DMS53 treated with DMSO at 0.1 percent for 48 hours (cell line): ENCODE data around the gene DLL4.

Experiments used
- DNase-seq: peaks from one replicate; lab custom pipeline; 2025; ENCODE audit not compliant: unreplicated experiment; lab: John Stamatoyannopoulos, UW

Gene DLL4

DNA sequence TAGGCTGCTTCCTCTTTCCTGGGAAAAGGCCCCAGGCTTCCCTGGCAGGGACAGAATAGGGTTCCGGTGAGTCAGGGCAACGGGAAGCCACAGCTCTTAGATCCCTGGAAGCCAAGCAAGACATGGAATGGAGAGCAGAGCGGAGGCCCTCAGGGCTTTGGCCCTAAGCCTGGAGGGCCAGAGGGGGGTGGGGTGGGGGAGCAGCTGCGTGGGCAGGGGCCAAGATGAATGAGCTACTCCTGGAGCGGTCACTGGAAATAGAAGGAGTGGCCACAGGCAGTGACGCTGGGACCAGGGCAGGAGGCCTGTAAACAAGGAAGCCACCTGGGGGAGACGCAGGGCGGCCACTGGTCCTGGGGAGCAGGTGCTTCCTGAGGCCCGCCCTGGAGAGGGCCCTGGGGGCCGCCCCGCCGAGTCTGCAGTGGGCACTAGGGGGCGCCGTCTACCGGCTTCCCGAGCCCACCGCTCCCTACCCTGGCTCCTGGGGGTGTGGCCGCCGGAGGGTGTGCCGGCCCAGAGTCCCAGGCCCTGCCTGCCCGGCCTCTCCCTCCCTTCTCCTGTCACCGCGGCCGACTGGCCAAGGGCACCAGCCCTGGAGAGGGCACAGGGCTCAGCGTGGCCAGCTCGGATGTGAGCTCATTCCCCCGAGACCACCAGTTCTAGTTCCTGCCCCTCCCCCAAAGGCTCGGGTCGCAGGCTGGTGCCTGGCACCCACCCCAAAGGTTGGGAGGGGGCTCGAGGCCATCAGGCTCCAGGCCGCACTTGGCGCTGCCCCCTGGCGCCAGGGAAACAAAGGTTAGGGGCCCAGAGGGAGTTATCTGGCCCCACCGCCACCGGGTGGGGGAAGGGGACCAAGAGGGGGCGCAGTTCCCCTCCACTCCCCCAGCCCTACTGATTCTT is 22.8 kb upstream of the DLL4 start:
- peak; percentile 89 for DNase-seq

DNA sequence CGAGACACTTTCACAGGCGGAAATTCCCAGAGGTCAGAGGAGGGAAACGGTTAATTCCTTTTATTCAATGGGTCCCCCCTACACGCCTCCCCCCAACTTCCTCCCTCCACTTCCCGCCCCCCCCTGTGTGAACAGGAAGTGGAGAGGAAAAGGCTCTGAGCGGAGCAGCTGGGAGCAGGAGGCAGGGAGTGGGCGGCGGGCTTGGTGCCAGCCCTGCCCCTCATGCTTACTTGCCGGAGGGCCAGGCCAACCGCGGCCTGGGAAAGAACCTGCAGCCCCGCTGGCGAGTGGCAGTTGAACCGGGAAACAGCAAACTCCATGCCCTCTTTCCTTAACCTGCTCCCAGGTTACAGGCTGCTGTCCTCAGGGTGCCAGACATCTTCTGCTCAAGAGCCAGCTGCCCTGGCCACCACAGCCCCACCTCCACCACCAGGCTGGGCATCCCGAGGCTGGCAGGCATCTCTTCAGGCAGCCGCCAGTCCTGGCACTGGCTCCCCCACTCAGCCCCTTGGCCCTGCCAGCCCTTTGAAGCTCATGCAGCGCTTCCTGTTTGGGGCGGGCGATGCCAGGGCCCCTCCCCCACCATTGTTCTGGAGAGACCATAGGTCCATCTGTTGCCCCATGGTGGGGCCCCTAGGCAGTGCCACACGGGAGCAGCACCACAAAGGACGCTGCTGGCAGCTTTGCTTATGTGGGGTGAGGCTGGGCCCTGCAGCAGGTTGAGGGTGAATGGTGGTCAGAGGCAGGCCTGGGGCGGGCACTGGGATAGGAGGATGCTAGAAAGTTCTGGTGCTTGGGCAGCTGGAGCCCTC is 21.9 kb upstream of the DLL4 start:
- DNase-seq = peak; percentile 80

DNA sequence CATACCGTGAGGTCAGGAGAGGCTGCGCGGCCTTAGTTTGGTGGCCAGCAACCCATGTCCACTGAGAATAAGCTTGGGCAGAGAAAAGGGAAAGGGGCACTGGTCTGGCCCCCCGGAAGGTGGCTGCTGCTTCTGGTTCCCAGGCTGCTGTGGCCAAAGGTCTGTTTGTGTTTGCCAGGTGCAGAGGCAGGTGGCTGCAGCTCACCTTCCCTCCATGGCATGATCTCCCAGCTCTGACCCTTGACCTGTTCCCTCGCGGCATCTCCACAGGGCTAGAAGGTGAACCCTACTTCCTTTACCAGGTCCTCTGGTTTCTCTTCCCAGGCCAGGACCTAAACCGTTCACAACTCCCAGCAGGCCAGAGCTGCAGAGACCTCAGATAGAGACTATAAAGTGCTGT is 21.0 kb upstream of the DLL4 start:
- no peak for DNase-seq

DNA sequence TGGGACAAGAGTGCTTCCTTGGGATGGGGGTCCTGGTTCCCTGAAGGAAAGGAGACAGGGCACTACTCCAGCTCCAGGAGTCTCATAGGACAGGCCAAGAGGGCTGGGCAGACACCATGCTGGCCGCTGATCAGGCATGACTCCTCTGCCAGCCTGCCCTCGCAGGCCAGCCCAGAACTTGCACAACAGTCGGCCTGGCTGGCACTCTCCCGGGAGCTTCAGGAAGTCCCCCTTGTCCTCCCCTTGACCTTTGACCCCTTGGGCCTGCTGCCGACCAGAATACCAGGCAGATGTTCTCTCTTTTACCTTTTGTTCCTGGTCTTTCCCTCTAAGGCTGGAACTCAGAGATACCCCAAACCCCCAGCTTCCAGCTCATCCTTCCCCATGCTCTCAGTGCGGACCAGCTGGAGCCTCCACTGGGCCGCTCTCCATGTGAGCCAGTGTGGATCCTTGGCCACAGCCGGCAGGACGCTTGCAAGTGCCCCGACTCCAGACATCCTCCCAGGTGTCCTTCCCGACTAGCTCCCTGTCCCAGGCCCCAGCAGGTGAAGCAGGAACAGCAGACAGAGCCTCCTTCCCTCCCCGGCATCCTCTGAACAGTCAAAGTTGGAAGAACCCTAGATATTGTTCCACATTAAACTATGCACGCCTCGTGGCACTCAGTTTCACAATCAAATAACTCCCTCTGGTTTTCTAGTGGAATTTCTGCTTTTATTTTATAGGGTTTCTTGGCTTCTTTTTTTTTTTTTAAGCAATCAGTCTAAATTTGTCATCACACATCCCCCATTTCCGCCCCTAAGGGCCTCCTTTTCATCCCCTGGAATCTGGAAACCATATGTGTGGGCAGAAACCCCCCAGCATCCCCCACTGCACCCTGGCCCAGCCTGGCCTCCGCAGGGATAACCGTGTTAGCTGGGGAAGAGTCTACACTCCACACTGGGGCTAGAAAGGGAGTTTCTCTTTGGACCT is 19.2 kb upstream of the DLL4 start:
- no peak for DNase-seq

DNA sequence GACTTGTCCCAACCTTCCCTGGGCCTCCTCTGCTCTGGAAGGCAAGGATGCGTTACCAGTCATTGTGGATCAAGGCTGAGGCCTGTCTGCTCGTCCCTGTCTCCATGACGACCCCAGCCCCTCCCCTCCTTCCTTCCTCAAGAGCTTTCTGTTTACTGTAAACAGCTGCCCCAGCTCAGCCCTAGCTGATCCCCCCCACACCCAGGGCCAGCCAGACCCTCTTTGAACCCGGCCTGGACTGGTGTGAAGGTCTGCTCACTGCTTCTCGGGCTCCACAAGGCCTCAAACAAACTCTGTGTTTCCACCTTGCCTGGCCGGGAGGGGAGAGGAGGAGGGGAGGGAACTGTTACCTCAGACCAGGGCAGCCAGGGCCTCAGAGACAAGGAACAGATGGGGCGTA is 18.0 kb upstream of the DLL4 start:
- DNase-seq = no peak

DNA sequence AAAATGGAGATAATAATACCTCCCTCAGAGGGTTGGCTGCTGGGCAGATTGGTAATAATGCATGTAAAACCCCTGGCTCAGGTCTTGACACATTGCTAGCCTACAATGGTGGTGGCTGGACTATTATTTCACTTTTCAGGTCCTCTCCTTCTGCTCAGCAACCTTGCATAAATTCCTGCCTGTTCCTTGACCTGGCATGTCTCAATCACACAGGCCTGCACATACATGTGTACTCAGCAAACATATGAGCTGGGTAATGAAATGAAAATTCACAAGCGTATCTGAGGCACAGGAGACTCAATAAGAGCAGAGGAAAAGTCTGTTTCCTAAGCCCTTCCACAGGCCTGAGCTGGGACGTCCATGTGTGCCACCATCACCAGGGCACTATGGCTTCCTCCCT is 17.4 kb upstream of the DLL4 start:
- no peak for DNase-seq

DNA sequence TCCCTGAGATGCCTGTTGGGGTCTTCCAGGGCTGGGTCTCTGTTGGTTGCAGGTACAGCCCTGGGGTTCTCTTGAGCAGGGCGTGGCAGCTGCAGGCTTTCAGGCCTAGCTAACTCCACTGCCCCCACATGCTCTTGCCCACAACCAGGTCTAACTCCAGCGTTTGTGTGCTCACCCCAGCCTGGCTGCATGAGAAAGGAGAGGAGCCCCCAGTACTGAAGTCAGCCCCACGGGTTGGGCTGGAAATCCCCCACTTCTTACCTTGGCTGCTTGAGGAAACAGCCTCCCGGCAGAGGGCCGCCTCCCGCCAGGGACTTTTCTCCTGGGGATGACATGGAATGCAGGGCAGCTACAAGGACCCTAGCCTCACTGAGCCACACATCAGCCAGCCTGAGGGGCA is 16.7 kb upstream of the DLL4 start:
- no peak for DNase-seq

DNA sequence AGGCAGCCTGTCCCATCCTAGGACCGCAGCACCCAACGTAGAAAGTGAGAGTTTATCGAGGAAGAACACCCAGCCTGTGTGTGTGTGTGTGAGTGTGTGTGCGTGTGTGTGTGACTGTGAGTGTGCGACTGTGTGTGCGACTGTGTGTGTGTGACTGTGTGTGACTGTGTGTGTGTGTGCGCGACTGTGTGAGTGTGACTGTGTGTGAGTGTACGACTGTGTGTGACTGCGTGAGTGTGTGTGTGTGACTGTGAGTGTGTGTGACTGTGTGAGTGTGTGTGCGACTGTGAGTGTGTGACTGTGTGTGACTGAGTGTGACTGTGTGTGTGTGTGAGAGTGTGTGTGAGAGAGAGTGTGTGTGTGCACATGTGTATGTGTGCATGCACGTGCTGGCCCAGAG is 15.1 kb upstream of the DLL4 start:
- DNase-seq = no peak

DNA sequence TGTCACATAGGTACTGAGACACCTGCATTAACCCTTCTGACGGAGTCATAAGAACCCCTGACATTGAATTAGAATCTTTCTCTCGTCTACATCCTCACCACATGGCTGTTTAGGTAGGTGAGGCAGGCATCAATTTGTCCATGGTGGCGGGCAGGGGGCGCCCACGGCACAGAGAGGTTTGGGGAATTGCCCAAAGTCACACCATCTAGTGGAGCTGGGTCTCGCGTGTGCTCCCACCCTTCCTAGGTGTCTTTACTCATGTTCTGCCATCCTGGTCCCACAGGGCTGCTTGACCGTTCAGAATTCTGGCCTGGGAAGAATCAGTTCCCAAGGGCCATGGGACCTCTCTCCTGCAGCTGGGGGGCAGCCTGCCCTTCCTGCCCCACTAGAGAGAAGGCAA is 14.7 kb upstream of the DLL4 start:
- DNase-seq = no peak

DNA sequence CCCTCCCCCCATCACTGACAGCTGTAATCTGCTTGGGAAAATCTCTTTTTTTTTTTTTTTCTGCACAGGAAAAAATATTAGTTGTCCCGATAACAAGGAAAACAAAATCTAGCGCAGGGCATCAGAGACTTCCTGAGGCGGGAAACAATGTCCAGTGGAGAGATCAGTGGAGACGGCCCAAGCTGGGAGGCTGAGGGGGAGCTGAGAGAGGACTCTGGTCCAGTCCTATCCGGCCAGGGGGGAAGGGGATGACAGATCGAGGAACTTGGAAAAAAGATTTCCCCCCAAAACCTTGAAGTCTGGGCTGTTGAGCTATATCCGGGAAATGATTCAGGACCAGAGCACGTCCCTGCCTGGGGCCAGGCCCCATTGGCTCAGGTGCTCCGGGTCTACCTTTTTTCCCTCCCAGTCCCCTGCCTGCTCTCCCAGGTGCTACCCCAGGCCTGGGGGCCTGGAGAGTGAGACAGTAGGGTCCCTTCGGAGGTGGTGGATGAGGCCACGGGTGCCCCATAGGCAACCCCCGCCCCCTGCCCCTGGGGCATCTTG is 14.0 kb upstream of the DLL4 start:
- DNase-seq = no peak

DNA sequence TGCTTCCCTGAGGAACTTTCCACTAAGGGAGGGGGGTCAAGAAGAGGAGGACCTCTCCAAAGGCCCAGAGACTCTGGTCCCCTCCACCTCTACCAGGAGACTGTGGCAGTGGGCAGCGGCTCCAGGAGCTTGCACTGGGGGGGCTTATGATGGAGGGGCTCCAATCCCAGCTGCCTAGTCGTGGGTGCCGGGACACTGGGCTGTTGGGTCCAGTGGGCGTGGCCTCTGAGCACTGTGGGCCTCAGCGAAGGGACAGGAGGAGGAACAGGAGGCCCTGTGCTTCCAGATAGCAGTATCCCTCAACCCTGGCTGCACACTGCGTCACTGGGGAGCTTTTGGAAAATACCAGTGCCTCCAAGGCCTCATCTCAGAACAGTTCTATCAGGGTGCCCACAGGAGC is 13.5 kb upstream of the DLL4 start:
- DNase-seq = no peak

DNA sequence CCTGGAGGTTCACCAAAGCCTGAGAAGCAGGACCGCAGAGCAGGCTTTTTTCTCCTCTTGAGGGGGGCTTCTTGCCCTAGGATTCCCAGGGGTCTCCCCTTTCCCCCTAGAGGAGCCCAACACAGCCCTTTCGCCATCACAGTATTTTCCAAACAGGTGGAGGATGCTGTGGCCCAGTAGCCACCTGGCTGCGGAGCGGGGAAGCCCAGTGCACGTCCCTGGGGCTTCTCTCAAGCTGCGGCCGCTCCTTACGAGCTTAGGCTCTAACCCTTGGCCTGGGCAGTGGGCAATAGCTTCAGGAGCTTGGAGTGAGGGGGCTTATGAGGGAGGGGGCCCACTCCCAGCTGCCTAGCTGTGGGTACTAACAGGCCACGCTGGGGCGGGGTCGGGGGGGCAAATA is 11.6 kb upstream of the DLL4 start:
- no peak for DNase-seq

DNA sequence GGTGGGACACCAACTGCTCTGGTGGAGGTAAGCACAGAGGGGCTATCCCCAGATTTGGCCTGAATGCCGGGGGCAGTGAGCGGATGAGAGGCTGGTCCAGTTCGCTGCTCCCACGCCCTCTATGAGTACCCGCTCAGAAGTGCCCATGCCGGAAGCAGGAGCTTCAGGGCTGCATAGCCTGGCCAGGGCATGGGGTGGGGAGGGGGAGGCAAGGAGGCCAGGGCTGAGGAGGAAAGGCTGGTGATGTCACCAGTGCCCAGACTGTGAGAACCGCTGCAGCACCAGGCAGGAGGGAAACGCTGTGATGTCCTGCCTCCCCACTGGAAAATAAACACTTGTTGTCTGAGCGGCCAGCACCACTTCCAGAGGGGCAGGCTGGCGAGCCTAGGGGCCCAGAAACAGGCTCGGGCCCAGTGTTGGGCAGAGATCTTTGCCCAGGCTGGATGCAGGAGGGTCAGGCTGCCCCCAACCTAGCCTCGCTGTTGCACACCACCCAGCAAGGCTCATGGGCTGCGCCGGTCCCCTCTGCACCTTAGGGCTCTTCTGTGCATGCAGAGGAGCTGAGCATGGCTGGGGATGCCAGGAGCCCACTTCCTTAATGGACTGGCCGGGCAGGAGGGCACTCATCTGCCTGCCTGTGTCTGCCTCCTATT is 10.9 kb upstream of the DLL4 start:
- no peak for DNase-seq

DNA sequence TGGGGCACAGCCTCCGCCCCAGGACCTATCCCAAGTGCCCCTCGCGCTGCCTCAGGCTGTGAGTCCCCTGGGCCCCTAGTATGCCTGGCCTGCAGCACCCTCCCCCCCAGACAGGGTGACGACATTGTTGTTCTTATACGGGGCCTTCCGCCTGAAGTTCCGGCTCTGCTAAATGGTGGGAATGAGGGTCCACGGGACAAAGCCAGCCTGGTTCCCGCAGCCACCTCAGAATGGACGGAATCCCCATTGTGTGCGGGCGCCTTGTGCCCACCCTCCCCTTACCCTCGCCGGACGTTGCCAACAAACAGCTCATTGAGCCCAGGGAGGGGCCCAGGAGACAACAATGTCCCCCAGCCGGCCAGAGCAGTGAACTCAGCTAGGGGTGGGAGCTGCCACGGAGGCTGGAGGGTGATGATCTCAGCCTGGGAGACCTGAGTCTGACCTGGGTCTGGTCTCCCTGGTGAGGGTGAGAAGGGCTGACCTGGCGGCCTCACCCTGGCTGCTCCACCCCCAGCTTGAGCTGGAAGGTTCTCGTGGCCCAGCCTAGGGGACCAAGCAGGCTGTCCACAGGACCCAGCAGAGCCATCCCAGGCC is 10.2 kb upstream of the DLL4 start:
- DNase-seq = no peak

DNA sequence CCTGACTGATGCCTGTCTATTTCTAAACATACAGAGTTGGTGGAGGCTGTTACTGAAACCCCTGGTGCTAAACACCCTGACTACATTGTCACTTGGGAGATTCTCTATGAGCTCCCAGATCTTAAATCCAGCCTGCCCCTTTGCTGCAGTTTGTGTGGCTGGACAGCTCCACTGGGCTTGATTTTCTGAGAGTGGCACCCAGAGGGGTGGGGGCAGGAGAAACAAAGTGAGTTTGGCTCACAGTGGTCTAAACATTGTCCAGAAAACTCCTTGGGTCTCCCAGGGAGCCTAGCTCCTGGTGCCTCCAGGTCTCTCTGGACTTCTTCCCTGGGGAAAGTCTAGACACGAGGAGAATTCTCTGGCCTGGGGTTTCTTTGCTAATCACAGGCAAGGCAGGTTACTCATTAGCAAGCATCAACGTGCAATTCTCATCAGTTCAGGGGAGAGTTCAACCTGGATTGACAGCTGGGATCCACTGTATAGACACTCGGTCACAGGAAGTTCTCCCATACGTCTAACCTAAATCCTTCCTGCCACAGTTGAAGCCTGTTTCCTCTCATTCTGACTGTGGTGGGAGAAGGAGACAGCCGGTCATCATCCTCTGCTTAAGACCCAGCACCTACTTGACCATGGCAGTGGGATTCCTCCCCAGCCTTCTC is 7.1 kb upstream of the DLL4 start:
- no peak for DNase-seq

DNA sequence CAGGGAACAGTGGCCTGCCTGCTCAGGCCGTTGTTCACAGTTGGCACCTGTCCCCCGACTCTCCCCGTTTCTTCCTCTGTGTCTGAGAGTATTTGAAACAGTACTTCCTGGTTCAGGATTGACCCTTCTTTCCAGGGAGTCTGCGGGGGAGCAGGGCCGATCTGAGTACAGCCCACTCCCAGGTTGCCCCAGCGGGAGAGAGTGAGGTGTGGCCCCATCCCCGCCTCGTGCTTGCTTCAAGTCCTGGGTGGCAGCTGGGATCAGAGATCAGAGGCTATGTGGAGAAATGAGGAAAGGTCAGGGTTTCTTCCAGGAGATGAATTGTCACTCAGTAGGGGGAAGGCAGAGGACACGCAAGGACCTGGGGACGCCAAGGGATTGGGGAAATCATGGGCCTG is 6.5 kb upstream of the DLL4 start:
- DNase-seq = no peak

DNA sequence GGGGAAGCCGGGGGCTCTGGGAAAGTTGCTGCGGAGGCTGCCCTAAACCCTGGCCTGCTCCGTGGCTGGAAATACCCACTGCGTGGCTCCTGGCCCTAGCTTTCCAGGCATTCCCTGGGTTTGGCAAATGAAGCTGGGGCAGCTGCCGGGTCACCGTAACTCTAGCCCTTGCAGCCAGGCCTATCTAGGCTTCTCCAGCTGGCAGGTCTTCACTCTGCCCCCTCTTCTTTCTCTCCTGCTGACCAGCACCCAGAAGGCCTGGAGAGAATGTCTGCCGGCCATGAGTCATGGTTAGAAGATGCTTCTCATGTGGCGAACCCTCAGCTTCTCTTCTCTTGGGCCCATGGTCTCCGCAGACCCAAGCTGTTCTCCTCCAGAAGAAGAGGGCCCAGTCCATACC is 5.6 kb upstream of the DLL4 start:
- no peak for DNase-seq

DNA sequence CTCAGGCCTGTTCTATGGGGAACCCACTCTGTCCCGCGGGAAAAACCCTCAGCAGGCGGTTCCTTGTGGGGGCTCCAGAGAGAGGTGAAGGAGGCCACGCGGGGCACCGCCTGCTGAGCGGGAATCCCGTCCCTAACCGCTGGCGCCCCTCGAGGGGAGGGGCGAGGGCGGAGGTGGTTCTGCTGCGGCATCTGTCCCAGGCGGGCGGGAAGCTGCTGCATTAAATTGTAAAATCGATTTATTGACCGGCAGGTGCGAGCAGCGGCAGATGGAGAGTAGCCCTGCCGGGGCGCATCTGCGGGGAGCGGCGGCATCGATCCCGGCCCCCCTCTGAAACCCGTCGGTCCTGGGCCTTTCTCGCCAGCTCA is 3.7 kb upstream of the DLL4 start:
- DNase-seq = no peak

DNA sequence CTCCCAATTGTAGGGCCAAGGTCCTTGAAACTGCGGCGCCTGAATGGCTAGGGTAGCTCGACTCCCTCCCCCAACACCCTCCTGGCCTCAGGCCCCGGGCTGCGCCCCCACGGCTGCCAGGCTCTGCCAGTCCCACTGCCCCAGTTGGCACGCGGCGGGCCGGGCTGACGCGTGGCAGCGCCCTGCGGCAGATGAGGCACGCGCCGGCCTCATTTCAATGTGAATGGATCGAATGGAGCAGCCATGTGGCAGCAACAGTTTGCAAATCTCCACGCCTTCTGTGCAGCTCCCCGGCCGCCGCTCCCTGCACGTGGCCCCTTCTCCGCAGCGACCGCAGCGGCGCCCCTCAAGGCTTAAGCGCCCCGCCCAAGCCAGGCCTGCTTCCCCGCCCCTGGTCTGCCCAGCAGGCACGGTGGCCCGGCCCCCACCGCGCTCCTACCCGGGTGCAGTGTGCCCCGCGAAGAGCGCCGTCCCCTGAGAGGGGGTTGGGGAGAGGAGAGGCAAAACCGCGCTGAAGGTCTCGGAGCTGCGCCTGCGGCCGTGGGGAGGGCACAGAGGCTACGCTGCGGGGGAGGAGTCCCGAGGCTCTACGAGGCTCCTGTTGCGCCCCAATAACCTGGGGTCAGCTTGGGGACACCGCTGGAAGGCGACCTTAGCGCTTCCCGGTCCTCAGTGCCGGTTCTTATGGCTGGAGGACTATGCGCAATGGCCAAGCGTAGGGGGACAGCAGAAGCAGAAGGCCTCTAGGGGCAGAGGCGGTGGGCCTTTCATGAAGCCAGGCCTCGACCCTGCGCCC is 3.1 kb upstream of the DLL4 start:
- DNase-seq = no peak
